NCI-H82 (cell line): Measurements from ENCODE around the gene XAF1.
"Not testable (repeated sequence)": the region's sequence is repeated elsewhere in the genome, so short reads cannot be mapped to it uniquely, and the experiment has no call there.

ENCODE experiments used
- DNase-seq: peaks from one replicate; lab custom pipeline; 2025; lab: John Stamatoyannopoulos, UW

XAF1 gene

GRCh38 chr17:6755731-6756184 lies at the start of gene XAF1:
XAF1 (plus strand) TSS chr17:6756046; CDS start chr17:6756079, 33 bp downstream.
- DNase-seq, result no peak

GRCh38 chr17:6706499-6706898 lies 49.3 kb upstream of the XAF1 start:
- DNase-seq, result no peak

GRCh38 chr17:6706996-6707395 lies 48.9 kb upstream of the XAF1 start:
- no peak for DNase-seq

GRCh38 chr17:6708357-6708961 lies 47.4 kb upstream of the XAF1 start:
- DNase-seq, result no peak

- DNase-seq, result peak; percentile 65
Measured at GRCh38 chr17:6710317-6710716, 45.5 kb upstream of the XAF1 start.

GRCh38 chr17:6711081-6711674 lies 44.7 kb upstream of the XAF1 start:
- DNase-seq, result no peak

GRCh38 chr17:6711681-6712057 lies 44.2 kb upstream of the XAF1 start:
- DNase-seq, result peak; percentile 19

GRCh38 chr17:6712058-6712853 lies 43.6 kb upstream of the XAF1 start:
- peak; percentile 54 for DNase-seq

- no peak for DNase-seq
Measured at GRCh38 chr17:6712854-6713129, 43.1 kb upstream of the XAF1 start.

- DNase-seq, result peak; percentile 83
Measured at GRCh38 chr17:6713130-6713917, 42.5 kb upstream of the XAF1 start, which contains the start of gene SLC13A5. SLC13A5 (minus strand) TSS chr17:6713369; CDS start chr17:6713333, 36 bp downstream.

GRCh38 chr17:6713918-6714271 lies 42.0 kb upstream of the XAF1 start:
- no peak for DNase-seq

- no peak for DNase-seq
Measured at GRCh38 chr17:6714315-6714874, 41.5 kb upstream of the XAF1 start.

- no peak for DNase-seq
Measured at GRCh38 chr17:6716736-6717135, 39.1 kb upstream of the XAF1 start.

GRCh38 chr17:6721744-6722143 lies 34.1 kb upstream of the XAF1 start:
- no peak for DNase-seq

- DNase-seq, result no peak
Measured at GRCh38 chr17:6724009-6724408, 31.8 kb upstream of the XAF1 start.

- DNase-seq, result no peak
Measured at GRCh38 chr17:6729531-6729930, 26.3 kb upstream of the XAF1 start.

GRCh38 chr17:6746665-6747064 lies 9.2 kb upstream of the XAF1 start:
- not testable (repeated sequence) for DNase-seq

- DNase-seq, result no peak
Measured at GRCh38 chr17:6748617-6749016, 7.2 kb upstream of the XAF1 start.

- DNase-seq, result peak; percentile 14
Measured at GRCh38 chr17:6749519-6749918, 6.3 kb upstream of the XAF1 start.

- no peak for DNase-seq
Measured at GRCh38 chr17:6752068-6752909, 3.6 kb upstream of the XAF1 start.

GRCh38 chr17:6753006-6753445 lies 2.8 kb upstream of the XAF1 start:
- DNase-seq, result peak; percentile 49
